GM19372 (cell line): Measurements from ENCODE around the gene CADM1.

Source experiments
- ATAC-seq: cut with Tn5 transposase; IDR thresholded peaks from one replicate; pipeline ENCODE4 v1.9.1; 2021; ENCODE audit warnings: mild to moderate bottlenecking, low read depth, moderate library complexity; ENCODE audit not compliant: unreplicated experiment

CADM1 gene

DNA sequence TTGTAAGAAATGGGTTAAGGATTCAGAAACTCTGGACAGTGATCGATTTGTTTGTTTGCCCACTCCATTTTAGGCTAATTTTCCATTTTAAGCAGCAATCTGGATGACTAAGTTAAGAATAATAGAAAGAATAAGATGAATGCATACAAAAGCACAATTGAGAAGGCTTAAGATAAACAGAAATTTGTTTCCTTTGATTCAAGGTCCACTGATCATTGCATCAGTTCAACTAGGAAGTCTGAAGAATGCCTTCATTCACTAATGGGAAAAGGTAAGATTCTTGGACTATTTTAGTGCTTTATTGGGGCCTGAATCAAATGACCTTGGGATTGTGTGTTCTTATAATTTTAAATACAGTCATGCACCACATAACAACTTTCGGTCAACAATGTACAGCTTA is 140.8 kb downstream of the CADM1 start:
- ATAC-seq = no peak

DNA sequence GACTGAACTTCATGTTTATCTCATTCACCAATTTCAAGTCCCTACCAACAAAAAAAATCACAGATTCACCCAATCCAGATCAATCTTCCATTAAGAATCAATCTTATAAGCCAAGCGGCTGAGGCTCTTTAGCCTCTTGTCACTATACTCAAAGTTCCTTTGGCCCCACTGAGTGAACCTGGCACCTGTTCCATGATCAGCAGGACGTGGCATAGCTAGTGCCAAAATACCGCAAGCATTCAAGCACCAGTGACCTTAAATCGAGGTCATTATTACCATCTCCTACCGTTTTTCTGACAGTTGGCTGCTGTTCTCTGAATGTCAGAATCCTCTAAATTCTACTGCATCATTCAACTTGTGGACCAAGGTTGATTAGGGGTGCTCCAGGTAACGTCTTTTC is 141.2 kb downstream of the CADM1 start:
- ATAC-seq = no peak

DNA sequence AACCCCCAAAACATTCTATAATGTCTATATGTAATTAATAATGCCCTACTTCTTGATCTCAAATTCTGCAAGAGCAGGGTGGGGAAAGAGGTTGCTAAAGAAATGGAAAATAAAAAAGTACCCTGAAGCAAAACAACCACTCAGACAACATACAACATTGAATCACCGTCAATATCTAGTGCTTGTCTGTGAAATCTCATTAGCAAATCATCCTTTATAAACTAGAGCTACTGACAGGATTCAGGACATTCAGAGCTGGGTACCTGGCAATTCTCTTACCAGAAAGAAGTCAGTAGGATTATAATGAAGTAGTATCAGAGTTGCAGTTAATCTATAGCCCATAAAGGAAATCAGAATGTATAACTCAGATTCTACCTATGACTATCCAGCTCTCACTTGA is 143.2 kb downstream of the CADM1 start:
- no peak for ATAC-seq

DNA sequence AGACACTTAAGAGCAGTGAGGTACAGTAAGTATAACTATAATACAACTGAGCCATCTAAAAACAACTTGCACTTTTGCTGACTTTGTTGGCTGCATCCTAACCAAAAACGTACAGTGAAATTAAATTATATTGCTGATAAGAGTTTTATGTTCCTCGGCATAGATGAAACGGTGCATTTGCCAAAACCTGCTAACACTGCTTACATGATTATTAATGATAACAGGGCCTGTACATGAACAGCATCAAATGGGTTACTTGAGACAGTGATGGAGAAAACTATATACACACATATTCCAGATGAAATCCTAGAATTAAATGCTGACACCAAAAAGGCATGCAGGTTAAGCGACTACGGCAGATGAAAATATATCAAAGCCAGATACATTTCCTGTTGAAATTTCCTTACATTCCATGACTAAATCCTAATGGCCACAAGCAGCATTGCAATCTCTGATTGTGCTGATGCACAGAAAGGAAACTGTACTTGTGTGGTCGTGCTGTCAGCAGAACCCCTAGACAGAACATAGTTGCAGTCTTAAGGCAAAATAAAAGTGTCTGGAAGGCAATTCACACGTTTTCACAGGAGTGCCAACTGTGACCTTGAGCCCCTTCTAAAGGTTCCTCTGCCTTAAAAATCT is 143.9 kb downstream of the CADM1 start:
- ATAC-seq = no peak

DNA sequence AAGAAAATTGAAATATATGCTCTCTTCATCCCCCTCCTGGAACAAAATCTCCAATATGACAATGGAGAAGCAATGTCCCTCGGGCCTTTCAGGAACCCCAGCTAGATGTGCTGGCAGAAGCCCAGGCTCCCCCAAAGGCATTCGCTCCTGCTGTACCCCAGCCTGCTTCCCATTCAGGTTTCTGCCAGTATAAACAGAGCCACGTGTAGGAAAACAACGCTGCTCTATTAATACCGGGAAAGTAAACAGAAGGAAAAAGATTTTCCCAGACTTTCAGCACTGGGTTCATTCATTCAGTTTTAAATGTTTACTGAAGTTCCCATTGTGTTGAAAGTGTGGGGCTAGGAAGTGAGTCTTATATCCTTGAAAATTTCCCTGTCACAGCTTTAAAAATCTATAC is 147.1 kb downstream of the CADM1 start:
- ATAC-seq = no peak

DNA sequence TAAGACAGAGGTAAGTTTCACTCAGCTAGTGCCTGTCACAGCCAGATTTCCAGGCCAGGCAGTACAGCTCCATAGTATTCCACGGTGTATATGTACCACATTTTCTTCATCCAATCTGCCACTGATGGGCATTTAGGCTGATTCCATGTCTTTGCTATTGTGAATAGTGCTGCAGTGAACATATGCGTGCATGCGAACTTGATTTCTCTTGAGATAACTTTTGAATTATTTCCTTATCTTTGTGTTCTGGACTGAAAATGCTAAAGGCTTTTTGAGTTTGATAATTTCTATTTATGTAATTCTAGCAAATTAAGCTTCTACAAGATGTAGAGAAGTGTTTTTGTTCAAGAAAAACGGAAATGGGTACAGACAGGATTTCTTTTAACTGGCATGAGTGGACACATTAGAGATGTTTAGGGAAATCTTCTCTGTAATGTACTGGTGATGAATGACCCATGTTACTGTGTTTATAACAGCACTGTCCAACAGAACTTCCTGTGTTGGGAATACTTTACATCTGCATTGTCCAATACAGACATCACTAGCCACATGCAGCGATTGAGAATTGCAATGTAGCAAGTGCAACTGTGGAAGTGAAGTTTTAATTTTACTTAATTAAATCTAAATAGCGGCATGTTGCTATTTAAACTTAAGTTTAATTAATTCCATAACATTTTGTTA is 151.3 kb downstream of the CADM1 start:
- ATAC-seq = no peak

DNA sequence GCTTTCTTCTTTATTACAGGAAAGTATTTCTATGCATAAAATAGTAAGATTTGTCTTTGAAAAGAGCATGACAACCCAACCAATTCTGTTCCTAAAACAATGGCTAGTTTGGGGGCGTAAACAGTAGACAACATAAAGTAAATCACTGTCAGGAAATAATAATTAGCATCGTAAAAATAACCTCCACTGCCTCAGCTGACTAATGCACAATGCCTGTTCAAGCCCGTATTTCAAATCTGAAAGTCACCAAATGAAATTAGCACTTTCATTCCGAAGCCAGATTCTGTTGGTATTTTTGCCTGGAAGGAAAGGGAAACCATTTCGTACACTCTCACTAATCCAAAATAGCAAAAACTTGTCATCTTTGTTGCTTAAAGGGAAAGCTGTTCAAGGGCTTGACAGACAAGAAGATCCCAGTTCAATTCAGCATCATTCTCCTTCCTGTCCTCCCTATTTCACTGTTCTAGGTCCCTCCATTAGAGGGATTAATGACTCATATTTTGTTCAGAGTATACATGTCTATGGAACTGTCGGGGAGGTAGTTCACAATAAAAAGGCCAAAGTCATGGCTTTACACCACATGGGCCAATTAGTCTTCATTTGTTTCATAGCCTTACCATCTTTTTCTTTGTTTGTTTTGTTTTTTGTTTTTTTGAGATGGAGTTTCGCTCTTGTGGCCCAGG is 154.7 kb downstream of the CADM1 start:
- no peak for ATAC-seq

DNA sequence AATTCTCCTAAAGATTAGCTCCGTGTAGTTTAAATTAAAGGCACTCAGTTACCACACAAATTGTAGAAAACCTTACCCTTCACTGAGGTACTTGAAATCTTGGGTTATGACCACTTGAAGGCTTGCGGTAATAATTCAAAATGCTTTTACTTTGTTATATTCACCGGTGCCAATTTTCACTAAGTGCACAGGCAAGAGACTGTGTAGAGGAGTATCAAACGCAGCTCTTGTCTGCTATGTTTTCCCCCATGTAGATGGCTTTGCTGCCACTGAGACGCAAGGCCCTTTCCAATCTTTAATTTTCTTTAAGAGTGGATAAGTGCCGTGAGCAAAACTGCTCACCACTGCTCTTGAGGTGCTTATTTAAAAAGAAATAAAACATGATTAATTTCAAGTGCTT is 155.8 kb downstream of the CADM1 start:
- ATAC-seq = no peak

DNA sequence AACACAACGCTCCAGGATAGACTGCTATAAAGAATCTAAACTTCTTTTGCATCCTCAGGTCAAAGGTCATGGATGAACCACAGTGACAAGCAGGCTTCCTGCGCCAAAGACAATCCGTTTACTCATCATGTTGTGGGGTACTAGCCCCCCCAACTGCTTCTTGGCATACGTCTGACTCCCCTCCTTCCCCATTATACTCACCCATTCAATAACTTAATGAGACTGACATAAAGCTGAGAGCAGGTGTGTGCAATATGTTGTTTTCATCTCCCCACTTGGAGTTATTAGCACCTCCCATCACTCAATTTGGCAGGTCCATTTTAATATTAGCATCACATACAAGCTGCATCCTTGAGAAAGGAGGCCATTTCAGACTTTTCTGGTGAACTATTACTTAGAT is 157.1 kb downstream of the CADM1 start:
- no peak for ATAC-seq

DNA sequence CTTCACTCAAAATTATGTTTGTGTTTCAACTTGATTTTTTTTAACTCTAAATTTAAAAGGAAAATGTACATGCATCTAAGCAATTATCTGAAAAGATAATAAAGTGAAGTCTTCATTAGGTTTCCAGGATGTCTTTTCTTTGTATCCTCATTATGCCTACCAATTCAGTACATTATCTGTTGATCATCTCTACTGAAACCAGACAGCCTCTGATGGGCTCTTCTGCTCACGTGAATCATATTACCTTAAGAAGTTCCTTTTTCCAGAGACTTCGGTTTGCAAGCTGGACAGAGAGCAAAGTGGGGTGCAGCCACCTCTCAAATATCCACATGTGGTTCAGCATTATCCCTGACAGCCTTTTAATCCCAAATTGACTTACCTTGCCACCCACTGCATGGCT is 158.4 kb downstream of the CADM1 start:
- no peak for ATAC-seq

DNA sequence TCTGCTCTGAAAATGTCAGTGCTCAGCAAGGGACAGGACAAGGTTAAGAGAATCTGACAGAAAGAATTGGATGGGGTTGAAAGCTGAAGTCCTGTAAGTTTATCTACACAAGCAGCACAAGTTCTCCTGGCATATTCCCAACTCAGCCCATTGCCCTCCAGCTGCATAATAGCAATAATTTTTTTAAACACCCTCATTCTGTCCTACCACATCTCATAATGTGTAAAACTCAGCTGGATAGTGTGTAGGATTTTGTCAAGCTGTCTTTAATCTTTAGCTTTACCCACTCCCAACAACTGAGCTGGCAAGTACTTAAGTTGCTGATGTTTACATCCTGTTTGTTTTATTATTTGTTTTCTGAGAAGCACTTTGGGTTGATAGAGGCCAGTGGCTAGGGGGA is 158.9 kb downstream of the CADM1 start:
- ATAC-seq = no peak

DNA sequence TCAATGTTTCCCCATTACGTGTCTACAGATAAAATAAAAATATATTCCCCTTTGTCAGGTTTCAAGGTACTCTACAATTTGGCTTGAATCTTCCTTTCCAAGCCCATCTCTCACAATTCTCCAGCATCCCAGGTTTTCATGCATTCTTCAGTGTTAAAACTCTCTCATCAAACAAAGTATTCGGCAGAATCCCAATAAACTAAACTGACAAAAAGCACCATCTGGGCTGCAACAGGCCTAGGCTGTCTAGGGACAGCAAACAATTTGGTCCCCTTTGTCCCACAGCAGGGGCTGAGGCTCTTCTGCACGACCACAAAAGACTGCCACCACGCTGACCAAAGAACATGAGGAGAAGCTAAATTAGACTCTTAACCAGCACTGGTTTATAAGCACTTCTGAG is 159.4 kb downstream of the CADM1 start:
- ATAC-seq = no peak

DNA sequence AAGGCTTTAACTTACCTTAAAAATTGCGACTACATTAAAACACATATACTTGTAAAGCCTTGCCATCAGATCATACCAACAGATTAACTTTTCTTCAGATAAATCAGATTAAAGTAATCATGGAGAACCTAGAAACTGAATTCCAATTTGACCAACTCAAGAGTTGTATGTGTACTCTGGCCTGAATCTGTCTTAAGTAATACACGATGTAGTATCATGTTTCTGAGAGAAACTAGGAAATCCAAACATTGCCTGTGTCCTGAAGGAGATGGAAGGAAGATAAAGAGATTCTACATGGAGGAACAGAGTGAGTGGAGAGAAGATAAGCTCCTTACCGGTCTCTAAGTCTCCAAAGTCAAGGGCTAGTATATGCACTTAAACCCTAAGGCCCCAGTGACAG is 162.1 kb downstream of the CADM1 start:
- ATAC-seq = no peak

DNA sequence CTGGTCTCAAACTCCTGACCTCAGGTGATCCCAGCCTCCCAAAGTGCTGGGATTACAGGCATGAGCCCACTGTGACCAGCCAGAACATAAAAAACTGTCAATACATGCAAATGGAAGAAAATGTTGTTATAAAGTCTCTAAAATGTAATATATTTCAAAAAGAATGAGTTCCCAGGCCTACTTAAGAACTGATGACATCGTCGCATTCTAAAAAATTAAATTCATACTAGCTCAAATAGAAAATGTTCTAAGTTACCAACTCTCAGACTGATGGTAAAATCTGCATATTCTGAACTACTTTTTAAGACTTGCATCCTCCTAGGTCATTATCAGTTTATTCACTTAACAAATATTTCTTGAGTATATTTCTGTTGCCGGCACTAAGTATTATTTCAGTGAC is 163.3 kb downstream of the CADM1 start:
- no peak for ATAC-seq

DNA sequence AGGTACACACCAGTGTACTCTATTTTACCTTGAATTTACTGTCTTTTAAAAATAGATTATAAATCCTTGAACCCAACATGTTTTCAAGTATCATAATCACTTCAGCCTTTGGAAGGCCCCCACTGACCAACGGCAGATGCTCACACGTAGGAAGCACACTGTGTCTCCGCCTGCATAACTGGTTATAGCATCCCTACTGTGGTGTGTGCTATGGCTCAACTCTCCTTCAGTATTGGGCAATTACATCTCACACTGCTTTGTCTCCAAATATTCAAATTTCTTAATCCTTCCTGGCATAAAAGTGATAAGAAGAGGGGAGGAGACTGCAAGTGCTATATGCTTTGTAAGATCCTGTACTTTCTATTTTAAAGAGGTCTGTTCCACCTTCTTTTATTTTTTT is 165.7 kb downstream of the CADM1 start:
- ATAC-seq = no peak

DNA sequence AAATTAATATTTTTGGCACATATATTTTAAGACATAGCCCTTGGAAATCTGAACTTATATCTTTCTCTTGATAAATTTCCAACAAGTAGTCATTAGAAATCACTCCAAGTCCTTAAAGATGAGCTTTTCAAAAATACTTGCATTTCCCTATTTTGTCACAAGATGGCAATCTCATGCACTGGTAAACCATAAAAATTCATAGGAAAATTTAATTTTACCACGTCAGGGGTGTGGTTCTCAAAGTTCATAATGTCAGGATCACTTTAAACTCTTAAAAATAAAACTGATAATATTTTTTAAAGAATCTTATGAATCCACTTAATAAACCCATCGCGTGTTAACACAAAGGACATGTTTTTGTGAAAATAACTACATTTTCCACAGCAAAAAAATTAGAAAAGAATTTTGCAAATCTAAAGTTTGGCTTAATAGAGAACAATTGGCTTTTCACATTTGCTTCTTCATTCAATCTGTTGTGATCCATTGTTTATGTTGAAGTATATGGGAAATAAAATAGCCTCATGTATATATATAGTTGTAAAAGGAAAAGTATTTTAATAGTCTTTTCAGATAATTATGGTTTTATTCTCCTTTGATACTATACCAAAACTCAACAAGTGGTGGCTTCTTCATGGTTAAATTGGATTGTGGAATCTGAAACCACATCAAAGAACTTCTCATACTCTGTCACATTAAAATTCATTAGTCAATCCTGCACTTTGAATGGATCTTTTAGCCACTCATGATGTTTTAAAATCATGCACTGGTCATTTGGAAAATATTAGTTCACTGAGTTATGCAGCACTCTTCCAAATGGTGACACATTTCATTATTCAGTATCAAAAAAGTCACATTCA is 169.1 kb downstream of the CADM1 start:
- ATAC-seq = no peak

DNA sequence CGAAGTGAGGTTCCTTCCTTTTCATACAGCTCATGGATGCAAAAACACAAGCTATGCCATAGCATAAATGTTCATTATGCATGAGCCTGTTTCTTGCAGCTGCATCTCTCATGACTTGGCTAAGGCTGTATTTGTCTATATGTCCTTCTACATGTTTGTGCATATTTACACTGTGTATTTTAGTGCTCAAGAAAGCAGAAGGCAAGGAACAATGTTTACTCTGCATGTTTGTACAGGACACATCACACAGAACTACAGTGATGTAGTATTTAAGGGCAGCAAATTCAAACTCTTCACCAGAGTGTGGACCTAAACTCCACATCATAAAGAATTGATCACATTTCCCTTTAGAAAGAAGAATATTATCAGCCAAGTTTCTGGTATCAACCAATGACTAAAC is 170.3 kb downstream of the CADM1 start:
- ATAC-seq = no peak

DNA sequence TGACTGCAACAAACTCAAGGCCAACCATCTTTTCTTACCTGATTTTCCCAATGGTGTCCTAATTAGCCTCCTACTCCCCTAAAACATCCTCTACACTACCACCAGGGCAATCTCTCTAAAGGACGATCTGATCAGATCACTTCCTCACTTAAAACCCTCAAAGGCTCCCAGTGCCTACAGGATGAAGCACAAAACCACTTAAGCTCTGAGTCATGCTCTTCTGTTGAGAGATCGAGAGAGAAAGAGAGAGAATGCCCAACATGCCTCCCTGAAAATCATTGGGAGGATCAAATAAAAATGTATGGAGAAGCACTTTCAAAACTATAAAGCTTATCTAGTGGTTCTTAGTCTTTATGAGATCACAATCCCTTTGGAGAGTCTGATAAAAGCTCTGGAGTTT is 171.1 kb downstream of the CADM1 start:
- ATAC-seq = no peak

DNA sequence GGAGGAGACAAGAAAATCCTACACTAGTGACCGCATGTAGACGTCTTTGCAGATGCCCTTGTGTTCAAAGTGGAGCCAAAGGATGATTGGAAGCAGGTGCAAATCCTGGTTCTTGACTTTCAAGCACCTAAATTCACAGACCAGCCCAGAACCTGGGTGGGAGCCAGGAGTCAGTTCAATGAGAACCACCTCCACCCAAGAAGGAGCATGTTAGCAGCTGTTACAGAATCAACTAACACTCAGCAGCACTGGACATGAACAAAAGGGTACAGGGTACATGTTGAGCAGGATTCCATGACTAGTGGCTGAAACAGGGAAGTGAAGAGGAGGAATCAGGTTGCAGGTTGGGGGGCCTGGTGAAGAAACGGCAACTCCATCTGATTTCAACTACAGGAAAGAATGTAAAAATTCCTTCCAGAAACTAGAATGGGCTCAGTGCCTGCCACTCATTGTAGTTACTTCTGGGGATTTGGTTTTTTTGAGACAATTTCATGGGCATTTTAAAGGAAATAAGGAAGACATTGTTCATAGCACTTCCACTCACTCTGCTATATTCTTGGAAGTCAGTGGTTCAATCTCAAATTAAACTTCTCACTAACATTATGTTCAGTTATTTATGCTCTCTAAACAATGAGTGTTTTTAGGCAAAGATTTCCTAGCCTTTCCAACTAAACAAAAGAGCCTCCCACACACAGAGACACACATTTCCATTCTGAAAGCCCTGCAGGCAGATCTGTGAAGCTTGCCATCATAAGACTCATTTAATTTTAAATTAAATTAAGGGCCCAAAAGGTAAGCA is 173.3 kb downstream of the CADM1 start:
- no peak for ATAC-seq

DNA sequence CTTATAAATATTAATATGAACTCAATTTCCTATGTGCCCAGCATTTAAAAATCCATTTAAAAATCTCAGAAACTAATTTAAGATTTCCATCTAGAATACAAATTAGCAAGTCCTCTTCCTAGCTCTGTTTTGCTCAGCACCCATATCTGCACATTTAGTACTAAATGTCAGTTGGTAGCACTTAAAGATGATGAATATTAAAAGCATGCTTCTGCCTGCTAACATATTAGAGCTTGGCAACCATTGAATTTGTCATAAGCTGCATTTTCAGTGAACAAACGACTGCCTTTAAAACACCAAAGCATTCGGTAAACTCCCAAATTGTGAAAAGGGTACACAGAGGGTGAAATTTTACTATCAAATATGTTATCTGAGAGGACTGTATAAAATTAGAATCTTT is 177.7 kb downstream of the CADM1 start:
- ATAC-seq = no peak
